Mesodermal cell (in vitro differentiated cells): ENCODE results near the gene TFAP2C.

Source experiments
- H3K27ac ChIP-seq: 2 replicates; pipeline ENCODE4 v1.7.0; 2013; ENCODE audit warnings: mild to moderate bottlenecking, low read depth, low read length, moderate library complexity; ENCODE audit not compliant: severe bottlenecking
- H3K36me3 ChIP-seq: 2 replicates; pipeline ENCODE4 v1.7.1; 2013; ENCODE audit warnings: mild to moderate bottlenecking, low read length, moderate library complexity; ENCODE audit not compliant: control insufficient read depth, insufficient read depth
- H3K4me1 ChIP-seq: one replicate; pipeline ENCODE4 v1.7.1; 2013; ENCODE audit warnings: mild to moderate bottlenecking, low read length; ENCODE audit not compliant: insufficient read depth, control insufficient read depth, poor library complexity, severe bottlenecking
- H3K4me3 ChIP-seq: 2 replicates; pipeline ENCODE4 v1.7.0; 2013; ENCODE audit warnings: low read length, control low read depth, mild to moderate bottlenecking; ENCODE audit not compliant: insufficient read depth, poor library complexity, severe bottlenecking; ENCODE audit errors: extremely low read depth
- H3K9me3 ChIP-seq: 2 replicates; pipeline ENCODE4 v1.7.1; 2013; ENCODE audit warnings: mild to moderate bottlenecking, low read length, moderate library complexity; ENCODE audit not compliant: control insufficient read depth
- WGBS, 2 experiments: methylation state at CpG; one replicate each; pipeline ENCODE4 v1.1.5; 2013; ENCODE audit warnings: missing lambda C conversion rate in 2 of 2; ENCODE audit not compliant: insufficient coverage in 2 of 2; 5-methylcytosine and 5-hydroxymethylcytosine counted together

The TFAP2C gene

GRCh38 chr20:56685879-56686278 lies 56.8 kb downstream of the TFAP2C start:
- 87 to 89% methylated on average over 15 to 16 of the region's 16 CpGs for WGBS, 2 experiments
- no peaks in the 10 kb centered on the region for H3K9me3 ChIP-seq

GRCh38 chr20:56687061-56687460 lies 58.0 kb downstream of the TFAP2C start:
- Histone ChIP-seq H3K36me3 (no peaks in the 10 kb centered on the region), H3K9me3 (no peaks in the 10 kb centered on the region), H3K4me3 (no peak overlapping the region), H3K27ac (no peak overlapping the region), H3K4me1 (peaks cover 6% of the 10 kb centered on the region)
- 80 to 100% methylated on average over 2 of the region's 7 CpGs for WGBS, 2 experiments

More at GRCh38 chr20:56685879-56686278, 56.8 kb downstream of the TFAP2C start:
- H3K4me1 ChIP-seq: peaks cover 6% of the 10 kb centered on the region
- no peaks in the 10 kb centered on the region for H3K36me3 ChIP-seq
- H3K4me3 ChIP-seq: no peak overlapping the region
- H3K27ac ChIP-seq: no peak overlapping the region

GRCh38 chr20:56688106-56688505 lies 59.0 kb downstream of the TFAP2C start:
- Histone ChIP-seq H3K4me1 (peaks cover 6% of the 10 kb centered on the region), H3K36me3 (no peaks in the 10 kb centered on the region)
- 87 to 94% methylated on average over 4 of the region's 6 CpGs for WGBS, 2 experiments

More at GRCh38 chr20:56688106-56688505, 59.0 kb downstream of the TFAP2C start:
- Histone ChIP-seq H3K9me3 (no peaks in the 10 kb centered on the region), H3K4me3 (no peak overlapping the region), H3K27ac (no peak overlapping the region)
